Medulla oblongata (tissue), 1 donor: ENCODE measurements around the gene CCDC192.
"Not testable (repeated sequence)": the region's sequence is repeated elsewhere in the genome, so short reads cannot be mapped to it uniquely, and the experiment has no call there.

Experiments
- DNase-seq: peaks from one replicate; pipeline ENCODE4 v3.0.0-alpha.2; 2015; ENCODE audit errors: extremely low spot score

The CCDC192 gene

GRCh38 chr5:127702926-127703561 lies at the start of gene CCDC192:
Gene CCDC192 (plus strand): TSS chr5:127703391. CDS start chr5:127703446, 55 bp downstream.
- DNase-seq: no peak

GRCh38 chr5:127656825-127657224 lies 46.4 kb upstream of the CCDC192 start:
- no peak for DNase-seq

DNA sequence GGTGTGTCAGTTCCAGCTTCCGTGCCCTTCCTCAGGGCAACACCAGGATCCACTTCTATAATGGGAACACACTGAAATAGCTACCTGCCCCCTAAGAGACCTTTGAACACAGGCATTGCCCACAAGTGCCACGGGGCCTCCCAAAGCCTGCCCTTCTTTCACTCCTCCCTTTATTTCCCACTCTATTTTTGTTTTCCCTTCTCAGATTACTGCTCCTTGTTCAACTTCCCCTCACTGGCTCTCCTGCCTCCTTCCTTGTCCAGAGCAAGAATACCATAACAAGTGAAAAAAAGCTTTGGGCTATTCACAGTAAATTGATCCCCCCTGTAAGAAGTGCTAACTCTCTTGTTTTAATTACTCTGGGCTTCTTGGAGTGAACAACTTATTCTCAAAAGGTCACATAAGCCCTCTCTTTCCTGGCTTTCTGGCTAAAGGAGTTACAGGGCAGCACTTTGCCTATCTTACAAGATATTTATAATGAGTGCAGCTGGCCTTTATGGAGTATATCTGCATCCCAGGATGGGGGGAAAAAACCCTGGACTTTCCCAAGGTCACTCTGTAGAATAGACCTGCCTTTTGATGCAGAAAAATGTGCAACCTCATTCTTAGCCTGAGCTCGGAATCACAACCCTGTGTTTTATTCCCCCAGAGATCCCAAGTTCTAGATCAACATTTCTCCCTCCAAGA lies 43.0 kb upstream of the CCDC192 start:
- DNase-seq: no peak

DNA sequence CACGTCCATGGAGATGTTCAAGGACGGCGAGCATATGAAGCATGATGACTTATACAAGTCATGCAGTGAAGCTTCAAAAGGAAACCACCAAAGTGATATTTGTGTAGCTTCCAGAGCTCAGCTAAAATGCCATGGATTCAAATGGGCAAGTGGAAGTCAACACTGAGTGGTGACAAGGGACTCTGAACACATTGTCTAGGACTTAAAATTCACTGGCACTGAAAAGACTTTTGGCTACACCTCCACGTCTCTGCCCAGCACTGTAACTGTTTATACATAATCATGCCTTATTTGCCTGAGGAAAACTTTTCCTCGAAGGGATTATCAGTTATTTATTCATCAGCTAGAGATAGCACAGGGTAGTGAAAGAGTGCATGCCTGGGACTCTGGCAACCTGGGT lies 39.1 kb upstream of the CCDC192 start:
- DNase-seq: no peak

DNA sequence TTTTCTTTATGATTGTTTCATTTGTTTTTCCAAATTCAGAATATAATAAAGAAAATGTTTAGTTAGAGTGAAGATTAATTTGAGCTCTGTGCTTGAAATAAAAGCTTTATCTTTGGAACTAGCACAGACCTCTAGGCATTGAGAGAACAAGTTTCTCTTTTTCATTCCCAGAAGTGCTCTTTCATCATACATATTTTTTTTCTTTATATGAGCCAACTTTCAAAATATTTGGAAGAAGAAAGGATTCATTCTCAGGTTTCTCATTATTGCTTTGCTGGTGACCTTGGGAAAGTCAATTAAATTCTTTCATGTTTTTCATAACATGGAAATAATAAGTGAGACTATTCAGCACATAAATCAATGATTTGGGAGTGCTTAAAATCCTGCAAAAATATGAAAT lies 37.5 kb upstream of the CCDC192 start:
- DNase-seq: no peak

- no peak for DNase-seq
Measured at GRCh38 chr5:127666043-127666716, 37.0 kb upstream of the CCDC192 start.

- no peak for DNase-seq
Measured at GRCh38 chr5:127667926-127668325, 35.3 kb upstream of the CCDC192 start.

GRCh38 chr5:127671218-127671617 lies 32.0 kb upstream of the CCDC192 start:
- DNase-seq: no peak

GRCh38 chr5:127673117-127673800 lies 29.9 kb upstream of the CCDC192 start:
- no peak for DNase-seq

- DNase-seq: not testable (repeated sequence)
Measured at GRCh38 chr5:127676951-127677350, 26.2 kb upstream of the CCDC192 start.

DNA sequence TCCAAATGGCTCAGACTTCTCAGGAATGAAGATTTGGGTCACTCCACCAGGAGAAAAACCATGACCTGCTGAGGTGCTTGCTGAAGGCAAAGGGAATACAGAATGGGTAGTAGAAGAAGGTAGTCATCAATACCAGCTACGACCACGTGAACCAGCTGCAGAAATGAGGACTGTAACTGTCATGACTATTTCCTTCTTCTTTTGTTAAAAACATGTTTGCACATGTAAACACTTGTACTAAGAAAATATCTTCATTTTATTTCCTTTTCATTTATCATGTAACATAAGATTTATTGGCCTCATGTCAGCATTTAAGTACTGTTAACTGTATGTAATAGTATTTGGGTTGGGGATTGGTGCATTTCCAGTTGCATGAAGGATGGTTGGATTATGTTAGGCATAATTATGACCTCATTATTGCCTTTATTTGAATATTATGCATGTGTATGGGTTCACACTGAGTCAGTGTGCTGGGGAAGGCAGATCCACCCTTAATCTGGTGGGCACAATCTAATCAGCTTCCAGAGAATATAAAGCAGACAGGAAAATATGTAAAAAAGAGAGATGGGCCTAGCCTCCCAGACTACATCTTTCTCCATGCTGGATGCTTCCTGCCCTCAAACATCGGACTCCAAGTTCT lies 23.4 kb upstream of the CCDC192 start:
- DNase-seq: not testable (repeated sequence)

GRCh38 chr5:127680595-127680994 lies 22.6 kb upstream of the CCDC192 start:
- no peak for DNase-seq

GRCh38 chr5:127683008-127683407 lies 20.2 kb upstream of the CCDC192 start:
- DNase-seq: no peak

GRCh38 chr5:127684726-127685467 lies 18.3 kb upstream of the CCDC192 start:
- DNase-seq: no peak

DNA sequence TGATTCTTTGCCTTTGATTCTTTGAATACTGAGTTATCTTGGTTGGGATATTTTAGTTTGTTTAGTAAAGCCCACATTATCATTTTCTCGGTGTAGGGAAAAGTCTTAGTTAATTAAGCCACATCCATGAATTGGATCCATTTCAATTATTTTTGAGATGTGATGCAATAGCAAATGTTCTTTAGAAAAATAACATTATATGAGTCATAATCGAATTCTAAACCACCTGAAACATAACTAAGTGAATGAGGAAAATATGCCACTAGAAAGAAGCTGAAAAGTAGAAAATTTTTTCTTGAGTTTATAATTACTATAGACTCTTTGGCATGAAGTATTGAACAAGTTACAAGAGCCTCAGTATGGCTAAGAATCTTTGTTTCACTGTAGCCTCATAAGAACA lies 17.5 kb upstream of the CCDC192 start:
- no peak for DNase-seq

DNA sequence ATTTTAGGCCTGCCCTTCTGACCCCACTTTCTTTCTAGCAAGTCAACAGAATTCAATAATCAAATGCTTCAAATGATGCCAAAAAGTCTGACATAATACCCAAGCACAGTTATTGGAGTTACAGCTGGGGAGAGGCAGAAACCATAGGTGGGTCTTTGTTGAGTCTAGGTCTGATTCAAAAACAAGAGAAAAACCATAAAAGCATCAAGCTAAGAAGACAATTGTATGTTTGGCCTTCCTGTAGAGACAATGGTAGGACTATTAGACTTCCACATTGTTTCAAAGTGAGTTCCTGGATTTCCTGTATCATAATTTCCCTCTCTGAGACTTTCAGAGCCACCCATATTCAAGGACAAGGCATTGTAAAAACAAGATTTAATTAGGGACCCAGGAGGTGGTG lies 16.8 kb upstream of the CCDC192 start:
- DNase-seq: no peak

GRCh38 chr5:127694518-127695171 lies 8.5 kb upstream of the CCDC192 start:
- DNase-seq: no peak

DNA sequence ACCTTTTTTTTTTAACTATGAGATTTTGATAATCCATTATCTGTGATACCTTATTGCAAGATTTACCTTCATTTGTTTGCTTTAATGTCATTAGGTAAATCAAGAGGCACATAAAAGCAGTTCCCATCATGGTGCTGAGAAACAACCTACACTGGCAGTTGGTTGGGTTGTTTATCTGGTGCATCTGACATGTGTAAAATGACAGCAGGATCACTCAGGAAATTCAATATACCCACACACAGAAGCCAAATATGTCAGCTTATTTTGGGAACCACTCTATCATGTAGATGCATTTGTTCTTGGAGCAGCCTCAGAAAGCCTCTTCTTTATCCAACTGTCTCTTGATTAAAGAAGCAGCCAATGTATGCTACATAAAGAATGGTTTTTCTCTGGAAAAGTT lies 7.8 kb upstream of the CCDC192 start:
- DNase-seq: no peak

DNA sequence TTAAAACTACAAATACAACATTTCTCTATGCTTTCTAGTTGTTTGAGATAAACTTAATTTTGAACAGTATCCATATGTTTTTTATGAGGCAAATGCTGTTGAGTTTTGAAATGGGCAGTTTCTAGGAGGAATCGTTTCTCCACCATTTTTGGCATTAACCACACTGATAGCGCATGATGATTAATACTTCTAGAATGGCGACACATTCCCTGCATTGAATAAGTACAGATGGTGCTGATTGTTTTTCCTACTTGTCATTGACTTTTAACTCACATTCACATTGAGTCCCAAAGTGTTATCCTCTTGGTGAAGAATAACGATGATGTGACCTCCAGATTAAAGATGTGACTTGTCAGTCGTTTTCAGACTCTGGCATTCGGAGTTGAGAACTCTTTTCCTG lies 6.5 kb upstream of the CCDC192 start:
- no peak for DNase-seq

GRCh38 chr5:127697894-127698600 lies 5.1 kb upstream of the CCDC192 start:
- no peak for DNase-seq
